NCI-H1105 treated with DMSO at 0.1 percent for 48 hours (cell line): Measurements from ENCODE around the gene MACROD1.

Experiments used
- DNase-seq: peaks from one replicate; lab custom pipeline; 2025; lab: John Stamatoyannopoulos, UW

MACROD1 gene

DNA sequence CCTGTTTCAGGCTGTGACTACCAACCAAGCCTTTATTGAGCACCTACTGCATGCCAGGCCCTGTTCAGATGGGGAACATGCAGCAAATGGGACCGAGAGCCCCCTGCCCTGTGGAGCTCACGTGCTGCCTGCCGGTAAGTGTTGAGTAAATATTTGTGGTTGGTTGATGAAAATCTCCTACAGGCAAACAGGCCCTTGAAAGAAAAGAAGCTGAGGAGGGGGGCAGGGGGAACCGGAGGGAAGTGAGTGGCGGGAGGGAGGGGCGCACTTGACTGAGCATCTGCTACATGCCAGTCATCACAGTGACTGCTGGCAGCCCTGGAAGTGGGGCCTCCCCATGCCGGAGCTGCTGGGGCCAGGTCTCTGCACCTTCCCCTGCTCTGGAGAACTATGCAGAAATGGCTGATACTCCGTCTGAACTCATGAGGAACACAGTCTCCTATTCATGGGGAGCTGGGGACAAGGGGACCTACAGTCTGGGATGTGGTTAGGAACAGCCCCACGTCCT lies 34.2 kb downstream of the MACROD1 start:
- peak; percentile 60 for DNase-seq

DNA sequence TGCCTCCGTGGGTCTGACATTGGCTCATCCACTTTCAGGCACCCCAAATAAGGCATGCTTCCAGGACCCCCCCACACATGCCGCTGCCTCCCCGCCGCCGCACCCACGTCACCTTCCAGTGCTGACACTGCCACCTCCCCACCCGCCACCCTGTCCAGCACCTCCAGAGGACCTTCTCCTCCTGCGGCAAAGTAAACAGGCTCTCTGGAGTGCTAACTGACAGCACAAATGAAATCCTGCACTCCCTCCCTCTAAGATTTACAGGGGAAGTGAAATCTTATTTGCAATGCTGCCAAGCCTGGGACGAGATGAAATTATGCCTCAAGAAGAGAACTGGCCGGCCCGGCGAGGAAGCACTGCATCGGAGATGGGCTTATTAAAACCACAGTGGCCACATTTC lies 35.3 kb downstream of the MACROD1 start:
- DNase-seq = no peak

DNA sequence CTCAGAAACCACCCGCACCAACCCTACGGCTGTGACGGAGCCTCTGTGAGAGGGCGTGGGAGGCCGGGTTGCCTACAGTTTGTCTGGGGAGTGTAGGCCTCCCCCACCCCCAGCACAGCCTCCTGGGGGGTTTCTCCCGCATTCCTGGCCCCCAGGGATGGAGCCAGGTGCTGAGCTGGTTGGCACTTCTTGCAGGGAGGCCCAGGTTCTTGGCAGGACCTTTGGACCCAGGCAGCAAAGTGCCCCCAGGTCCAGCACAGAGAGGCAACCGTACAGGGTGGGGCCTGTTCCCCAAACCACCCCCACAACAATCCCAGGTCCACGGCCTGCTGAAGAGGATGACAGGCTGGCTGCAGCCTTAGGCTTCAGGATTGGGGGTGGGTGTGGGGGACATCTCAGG lies 36.5 kb downstream of the MACROD1 start:
- no peak for DNase-seq

DNA sequence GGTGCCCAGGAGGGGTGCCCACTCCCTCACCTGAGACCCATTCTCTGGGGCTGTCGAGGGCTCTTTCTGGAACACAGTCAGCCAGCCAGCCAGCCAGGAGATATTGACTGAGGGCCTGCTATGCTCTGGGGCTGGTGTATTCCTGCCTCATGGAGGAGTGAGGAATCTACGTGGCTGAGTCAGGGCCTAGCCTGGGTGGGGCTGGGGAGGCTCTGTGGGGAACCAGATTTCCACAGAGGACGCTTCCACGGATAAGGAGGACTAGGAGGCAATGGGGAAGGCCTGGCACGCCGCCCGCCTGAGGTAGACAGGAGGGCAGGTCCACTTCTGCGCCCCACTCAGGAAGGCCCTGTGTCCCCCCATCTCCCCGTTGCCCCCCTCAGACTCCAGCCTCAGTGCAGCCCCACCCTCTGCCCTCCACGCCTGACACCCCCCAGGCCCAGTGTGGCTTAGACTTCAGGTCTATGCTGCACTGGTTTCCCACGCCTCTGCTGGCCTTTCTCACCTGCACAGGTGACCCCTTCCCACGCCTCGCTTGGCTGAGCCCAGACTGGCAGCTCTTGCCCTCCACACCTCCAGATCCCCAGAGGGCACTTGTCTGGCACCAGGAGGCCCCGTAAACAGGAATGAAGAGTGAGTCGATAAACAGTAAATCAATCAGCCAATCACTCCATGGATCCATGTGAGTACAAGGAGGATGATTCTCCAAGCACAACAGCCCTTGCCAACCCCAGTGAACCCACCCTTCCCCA lies 37.5 kb downstream of the MACROD1 start:
- DNase-seq = no peak

DNA sequence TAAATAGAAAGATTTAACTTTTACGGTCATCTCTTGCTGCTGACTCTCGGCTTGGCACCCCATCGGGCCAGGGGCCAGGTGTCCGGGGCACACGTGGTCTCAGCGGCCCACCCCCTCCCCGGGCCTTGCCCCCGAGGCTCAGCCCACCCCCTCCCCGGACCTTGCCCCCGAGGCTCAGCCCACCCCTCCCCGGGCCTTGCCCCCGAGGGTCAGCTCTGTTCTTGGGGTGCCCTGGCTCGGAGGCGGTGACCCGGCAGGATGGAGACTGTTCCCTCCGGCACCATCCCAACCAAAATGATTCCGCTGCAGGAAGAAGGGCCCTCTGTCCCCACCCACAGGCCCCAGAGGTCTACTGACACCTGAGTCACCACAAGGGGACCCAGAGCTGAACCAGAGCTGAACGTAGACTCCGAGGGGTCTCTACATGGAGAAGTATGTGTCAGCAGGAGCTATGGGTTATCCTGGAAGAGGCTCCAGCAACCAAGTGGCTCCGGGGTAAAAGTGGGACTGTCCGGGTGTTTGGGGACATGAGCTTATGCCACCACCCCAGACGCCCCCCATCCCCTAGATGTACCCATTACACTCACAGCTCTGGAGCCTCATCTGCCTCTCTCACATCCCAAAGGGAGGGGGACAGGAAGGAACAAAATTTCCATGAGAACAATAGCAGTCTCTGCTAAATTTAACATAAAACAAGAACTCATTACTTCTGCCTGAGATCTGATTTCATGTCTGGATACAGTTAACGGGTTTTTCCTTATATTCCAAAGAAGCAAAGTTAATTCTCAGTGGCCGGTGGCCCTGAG lies 38.4 kb downstream of the MACROD1 start:
- DNase-seq = no peak

DNA sequence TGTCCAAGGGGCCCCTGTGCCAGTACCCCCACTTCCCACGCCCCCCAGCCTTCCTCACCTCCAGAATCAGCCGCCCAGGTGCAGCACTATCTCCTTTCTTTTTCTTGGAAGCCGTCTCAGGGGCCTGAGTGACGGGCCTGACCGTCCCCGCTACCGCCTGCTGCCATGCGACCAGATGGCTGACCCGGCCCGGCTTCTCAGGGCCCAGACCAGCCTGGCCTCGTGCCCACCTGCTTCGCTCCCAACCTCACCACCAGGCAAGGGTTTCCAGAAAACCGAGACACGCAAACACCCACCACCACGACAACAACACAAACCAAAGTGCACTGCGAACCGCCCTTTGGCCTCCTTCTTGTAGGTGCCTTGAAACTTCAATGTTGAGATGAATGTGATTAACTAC lies 39.1 kb downstream of the MACROD1 start:
- DNase-seq = no peak

DNA sequence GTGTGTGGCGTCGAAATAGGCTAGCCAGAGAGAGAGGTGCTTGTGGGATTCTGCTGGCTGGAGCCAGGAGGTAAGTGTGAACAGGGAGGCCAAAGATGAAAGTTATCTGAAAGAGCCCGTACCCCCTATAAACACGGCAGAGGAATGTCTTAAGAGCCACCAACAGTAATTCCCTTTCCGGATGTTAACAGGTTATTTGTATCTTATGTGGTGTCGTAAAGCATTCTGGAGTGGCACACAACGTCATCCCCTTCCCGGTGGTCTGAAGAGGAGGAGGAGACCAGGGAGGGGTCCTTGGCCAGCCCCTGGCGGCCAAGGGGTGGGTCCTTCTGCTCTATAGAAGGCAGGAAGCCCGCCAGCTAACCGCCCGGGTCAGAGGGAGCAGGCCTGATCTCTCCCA lies 39.5 kb downstream of the MACROD1 start:
- no peak for DNase-seq

DNA sequence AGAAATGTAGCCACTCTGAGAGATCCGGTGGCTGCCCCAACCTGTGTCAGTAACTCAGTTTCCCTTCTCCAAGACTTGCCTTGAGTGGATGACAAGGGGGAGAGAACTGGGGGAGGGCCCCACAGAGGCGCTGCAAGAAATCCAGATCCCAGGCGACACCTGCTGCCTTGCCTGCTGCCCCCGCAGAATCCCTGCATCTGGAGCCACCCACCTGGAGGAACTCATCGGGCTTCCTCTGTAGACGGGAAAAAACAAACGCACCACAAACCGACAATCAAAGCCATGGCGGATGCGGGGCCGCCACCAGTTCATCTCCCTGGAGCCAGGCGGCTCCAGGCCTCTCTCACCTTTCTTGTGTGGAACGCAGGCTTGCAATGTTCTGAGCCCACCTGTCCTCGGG lies 40.2 kb downstream of the MACROD1 start:
- no peak for DNase-seq

DNA sequence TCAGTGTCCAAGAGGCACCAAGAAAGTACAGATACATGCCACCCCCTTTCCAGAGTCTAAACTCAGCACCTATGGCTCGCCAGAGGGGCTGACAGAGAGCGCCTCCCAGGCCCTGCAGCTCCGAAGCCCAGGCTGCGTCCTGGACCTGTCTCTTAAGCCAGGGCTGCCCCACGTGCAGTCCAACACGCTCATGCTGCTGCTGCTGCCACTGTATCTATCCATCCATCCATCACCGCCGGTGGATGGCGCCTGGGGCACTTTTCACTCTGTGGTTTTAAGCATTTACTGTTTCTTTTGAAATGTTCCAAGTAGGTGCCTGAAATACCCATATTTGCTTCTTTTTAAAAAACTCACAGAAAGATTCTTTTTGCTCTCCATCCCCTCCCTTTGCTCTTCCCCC lies 41.8 kb downstream of the MACROD1 start:
- DNase-seq = no peak

DNA sequence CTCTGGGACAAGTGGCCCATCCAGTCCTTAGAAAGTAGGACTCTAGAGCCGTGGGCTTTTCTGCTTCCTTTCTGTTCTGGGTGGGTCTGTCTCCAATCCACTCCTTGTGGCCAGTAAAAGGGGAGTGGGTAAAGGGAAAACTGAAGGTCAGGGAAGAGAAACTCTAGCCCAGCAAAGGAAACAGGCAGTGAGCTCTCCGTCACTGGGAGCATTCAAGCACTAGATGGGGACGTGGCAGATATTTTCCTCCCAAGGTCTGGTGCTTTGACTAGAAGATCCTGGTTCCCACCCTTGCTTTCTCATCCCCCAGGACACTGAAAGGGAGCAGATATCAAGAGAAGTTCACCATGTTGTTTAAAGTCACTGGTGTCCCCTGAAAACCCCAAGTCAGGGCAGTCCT lies 42.2 kb downstream of the MACROD1 start:
- DNase-seq = no peak

DNA sequence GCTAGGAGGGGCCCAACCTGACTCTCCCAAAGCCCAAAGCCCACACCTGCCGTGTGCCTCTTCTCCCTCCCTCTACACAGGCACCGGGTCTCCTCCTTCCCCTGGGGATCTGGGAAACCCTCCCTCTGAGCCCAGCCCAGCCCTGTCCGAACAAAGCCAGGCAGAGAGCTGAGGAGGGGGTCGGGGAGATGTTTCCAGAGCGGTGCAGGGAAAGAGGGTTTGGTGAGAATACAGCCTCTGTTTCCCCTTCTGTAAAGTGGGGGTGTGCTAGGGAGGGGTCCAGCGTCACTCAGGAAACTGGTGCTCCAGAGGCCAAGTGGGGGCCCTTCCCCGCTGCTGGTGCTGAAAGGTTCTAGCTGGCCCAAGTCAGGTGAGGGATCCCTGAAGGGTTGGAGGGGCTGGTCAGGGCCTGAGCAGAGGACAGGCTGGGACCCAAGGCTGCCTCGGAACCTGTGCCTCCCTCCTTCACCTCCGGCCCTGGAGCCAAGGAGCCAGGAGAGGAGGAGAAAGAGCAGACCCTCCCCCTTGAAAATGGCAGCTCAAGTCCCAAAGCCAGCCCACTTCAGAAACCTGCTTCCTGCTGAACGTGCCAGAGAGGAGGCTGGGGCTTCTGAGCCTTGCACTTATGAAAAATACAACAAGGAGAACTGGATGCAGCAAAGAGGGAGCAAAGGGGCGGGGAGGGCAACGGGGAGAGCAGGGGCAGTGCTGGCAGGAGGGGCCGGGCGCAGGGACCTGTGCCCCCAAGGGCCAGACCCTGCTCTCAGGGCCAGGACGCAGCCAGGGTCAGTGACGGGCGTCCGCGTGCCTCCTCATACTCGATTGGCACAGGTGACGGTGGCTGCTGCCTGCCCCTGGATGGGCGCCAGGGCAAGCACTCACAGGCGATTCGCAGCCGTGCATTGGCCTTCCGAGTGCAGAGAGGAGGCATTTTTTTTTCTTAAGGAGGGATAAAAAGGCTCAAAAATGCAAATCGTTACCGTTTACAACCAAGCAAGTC lies 43.2 kb downstream of the MACROD1 start:
- DNase-seq = peak; percentile 80

DNA sequence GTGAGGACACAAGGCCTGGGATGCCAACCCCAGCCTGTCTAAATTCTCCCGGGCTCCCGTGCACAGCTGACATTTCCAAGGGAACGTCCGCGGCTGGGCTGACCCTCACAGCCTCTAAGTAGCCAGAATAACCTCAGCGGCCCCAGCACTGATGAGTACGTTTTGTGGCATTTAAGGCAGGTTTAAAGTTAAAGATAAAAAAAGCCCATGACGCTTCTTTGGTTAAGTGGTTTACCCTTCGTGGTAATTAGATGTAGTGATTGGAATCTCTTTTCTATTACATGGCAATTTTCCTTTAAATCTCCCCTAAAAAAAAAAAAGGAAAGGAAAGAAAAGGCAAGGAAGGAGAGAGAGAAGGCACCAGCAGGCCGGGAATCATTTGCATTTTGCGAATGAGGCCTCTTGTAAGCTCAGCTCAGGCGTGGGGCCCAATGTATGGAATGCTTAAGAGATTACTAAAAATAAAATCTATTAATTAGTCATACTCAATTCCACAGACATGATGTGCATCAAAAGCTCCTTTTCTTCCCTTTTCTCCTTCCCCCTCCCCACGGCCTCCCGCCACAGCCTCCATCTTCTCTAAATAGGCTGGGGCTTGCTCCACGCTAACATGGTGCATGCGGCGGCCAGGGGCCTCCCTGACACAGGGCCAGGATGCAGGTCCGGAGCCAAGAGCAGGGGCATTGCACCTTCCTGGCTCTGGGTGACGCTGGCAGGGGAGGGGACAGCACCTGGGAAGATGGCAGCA lies 44.1 kb downstream of the MACROD1 start:
- DNase-seq = no peak

DNA sequence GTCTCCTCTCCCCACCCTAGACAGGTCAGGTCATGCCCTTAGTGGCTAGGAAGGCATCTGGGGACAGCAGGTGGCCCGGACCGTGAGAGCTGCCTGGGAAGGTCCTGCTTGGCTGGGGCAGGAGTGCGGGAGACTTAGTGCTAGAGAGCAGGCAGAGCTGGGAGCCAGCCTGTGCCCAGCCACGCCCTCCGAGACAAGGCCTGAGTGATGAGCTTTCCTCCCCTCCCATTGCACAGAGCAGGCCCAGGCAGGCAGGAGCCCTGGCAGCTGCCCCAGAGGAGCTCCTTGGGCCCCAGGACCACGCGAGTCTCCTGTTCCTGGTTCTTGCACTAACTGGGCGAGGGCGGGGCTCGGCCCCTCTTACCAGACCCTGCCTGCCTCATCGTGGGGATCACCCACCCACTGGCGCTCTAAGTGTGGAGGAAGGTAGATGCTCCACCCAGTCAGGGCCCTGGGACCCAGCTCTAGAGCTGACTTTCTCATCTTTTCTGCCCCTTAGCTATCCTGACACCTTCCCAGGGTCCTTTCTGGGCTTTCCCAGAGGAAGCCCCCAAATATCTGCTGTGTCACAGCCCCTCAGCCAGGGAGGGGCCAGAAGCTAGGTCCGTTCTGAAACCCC lies 44.9 kb downstream of the MACROD1 start:
- DNase-seq = peak; percentile 90

DNA sequence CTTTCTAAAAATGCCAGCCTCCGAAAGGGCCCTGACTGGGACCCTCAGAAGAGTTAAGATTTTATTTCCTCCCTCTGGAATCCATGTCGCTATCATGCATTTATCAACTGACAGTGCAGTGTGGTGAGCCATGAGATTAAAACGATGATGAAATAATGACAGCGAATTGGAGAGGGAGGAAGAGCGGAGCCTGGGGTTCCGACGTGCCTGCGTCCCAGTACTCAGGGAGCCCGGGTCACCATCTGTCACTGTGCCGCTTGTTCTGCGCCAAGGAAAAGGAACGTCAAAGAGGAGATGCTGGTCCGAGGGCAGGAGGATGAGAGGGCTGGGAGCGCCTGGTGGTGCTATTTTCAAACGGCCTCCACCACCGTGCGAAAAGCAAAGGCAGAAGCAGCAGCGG lies 46.2 kb downstream of the MACROD1 start:
- no peak for DNase-seq

DNA sequence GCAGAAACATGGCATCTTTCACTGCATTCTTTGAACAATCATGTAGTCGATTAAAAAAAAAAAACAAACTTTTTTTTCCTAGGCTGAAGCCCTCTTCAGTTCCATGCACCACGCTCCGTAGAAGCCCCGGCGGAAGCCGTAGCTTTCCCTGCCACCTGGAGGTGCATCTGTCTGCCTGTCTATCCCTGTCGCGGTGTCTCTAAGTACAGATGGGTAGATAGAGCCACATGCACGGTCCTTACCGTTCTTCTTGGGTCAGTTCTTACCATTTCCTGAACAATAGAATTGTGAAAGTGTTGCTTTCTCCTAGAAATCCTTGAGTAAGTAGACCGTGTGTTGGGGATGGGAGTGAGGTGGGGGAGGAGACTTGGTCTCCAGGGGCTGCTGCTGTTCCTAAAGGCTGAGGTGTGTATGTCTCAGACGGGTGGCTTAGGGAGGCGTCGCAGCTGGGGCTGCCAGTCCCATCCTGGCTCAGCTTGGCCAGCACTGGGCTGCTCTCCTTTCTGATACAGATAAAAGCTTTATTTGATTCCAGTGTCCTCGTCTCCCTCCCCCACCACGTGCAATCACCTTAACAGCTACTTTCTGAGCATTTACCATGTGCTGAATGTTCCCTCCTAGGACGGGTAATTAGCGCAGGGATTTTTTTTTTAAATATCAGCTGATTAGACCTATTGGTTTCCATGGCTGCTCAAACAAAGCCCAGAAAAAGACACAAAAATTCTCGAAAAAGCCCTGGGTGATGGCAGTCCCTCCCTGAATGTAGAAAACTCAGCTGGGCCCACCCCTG lies 46.8 kb downstream of the MACROD1 start:
- no peak for DNase-seq

DNA sequence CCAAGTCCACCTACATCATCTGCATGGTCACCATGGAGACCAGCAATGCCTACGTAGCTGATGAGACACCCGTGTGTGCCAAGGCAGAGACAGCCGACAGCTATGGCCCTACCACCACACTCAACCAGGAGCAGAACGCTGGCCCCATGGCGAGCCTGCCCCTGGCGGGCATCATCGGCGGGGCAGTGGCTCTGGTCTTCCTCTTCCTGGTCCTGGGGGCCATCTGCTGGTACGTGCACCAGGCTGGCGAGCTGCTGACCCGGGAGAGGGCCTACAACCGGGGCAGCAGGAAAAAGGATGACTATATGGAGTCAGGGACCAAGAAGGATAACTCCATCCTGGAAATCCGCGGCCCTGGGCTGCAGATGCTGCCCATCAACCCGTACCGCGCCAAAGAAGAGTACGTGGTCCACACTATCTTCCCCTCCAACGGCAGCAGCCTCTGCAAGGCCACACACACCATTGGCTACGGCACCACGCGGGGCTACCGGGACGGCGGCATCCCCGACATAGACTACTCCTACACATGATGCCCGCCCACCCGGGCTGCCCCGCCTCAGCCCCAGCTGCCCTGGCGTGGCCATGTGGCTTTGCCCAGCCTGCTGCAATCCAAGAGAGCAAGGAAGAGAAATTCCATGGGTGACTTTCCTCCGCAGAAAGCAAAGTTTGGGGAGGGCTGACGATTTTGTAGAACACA lies 48.0 kb downstream of the MACROD1 start:
- no peak for DNase-seq

DNA sequence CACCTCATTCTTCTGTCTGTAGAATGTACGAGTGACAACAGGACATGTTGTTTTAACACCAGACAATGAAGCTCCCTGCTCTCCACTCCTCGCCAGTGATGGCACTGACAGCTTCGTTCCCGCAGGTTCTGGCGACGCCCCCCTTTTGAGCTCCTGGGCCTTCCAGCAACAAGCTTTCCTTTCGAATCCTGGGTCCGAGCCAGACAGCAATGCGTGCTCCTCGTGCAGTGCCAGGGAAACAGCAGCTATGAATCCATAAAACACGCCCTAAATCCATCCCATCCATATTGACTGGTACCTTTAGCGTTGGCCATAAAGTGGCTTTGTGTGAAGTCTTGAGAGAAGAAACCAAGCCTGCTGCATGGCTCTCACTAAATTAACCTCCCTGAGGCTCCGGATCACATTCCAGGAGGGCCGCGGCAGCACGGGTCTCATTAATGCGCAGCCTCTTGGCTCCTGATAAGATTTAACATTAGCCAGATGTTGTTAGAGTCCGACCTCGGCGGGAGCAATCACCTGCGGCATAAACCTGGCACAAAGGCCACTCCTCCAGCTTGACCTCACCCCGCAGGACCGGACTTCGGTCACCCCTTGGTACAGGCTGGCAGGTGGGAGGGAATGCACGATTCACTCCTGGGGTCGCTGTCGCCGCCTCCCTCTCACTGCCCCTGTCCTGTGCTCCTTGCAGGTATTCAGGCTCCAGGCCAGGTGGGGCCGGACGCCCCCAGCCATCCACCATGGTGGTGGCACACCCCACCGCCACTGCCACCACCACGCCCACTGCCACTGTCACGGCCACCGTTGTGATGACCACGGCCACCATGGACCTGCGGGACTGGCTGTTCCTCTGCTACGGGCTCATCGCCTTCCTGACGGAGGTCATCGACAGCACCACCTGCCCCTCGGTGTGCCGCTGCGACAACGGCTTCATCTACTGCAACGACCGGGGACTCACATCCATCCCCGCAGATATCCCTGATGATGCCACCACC lies 50.1 kb downstream of the MACROD1 start:
- DNase-seq = no peak

DNA sequence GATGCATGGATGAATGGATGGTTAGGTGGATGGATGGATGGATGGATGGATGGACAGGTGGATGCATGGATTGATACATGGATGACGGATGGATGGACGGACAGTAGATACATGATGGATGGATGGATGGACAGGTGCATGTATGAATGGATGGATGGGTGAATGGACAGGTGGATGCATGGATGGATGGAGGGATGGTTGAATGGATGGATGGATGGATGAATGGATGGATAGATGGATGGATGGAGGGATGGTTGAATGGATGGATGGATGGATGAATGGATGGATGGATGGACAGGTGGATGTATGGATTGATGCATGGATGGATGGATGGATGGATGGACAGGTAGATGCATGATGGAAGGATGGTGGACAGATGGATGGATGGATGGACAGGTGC lies 51.7 kb downstream of the MACROD1 start:
- no peak for DNase-seq
